GM20431 (cell line): Measurements from ENCODE around the gene SMAD3.

Source experiments
- in situ Hi-C: fragments of 300-500 bp; cut with MseI, MboI; formaldehyde crosslinking; loops from one replicate; pipeline ENCODE4 v1.15.0; 2020; ENCODE audit warnings: low sequenced_read_pairs; ENCODE audit not compliant: unreplicated experiment

The SMAD3 gene

DNA sequence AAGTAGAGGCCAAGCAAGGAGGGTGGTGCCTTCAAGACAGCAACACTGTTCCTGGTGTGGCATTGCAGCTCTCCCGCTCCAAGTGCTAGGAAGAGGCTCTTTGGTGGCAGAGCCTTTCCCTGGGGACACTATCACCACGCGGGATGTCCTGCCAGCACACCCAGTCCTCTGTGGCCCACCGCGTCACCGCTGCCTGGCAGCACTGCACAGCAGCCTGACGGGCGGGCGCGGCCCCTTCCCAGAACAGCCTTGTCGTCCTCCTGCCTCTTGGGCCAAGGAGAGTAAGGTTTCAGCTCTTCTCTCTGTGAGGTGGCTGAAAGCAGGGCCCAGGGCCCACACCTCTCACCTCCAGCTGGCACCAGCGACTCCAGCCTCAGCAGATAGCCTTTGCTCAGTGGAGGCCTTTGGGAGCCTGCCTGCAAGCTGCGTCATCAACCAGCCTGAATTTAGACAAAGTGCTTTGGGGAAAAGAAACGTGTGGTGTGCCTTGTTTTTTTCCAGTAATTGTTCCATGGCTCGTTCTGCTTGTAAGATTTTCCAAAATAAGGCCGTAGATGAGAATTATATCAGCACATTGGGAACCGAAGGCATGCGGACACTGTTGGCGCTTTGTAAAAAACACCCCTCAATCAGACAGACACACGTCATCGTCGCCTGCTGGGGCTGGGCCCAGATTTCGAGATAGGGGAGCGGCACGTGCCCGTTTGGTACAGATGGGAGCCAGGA is 124.1 kb downstream of the SMAD3 start:
- in situ Hi-C loops: no loop called here

DNA sequence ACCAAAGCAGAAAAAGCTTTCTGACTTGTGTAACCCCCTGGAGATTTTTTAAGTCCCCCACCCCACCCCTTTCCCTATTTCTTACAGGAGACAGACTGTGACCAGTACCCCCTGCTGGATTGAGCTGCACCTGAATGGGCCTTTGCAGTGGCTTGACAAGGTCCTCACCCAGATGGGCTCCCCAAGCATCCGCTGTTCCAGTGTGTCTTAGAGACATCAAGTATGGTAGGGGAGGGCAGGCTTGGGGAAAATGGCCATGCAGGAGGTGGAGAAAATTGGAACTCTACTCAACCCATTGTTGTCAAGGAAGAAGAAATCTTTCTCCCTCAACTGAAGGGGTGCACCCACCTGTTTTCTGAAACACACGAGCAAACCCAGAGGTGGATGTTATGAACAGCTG is 124.9 kb downstream of the SMAD3 start:
- in situ Hi-C loops: no loop called here

DNA sequence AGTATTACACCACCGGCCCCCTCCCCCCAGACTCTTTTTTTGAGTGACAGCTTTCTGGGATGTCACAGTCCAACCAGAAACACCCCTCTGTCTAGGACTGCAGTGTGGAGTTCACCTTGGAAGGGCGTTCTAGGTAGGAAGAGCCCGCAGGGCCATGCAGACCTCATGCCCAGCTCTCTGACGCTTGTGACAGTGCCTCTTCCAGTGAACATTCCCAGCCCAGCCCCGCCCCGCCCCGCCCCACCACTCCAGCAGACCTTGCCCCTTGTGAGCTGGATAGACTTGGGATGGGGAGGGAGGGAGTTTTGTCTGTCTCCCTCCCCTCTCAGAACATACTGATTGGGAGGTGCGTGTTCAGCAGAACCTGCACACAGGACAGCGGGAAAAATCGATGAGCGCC is 125.4 kb downstream of the SMAD3 start:
- in situ Hi-C loops: no loop called here

- in situ Hi-C loops: no loop called here
These were observed 126.9 kb downstream of the SMAD3 start for GRCh38 chr15:67192185-67192820.

DNA sequence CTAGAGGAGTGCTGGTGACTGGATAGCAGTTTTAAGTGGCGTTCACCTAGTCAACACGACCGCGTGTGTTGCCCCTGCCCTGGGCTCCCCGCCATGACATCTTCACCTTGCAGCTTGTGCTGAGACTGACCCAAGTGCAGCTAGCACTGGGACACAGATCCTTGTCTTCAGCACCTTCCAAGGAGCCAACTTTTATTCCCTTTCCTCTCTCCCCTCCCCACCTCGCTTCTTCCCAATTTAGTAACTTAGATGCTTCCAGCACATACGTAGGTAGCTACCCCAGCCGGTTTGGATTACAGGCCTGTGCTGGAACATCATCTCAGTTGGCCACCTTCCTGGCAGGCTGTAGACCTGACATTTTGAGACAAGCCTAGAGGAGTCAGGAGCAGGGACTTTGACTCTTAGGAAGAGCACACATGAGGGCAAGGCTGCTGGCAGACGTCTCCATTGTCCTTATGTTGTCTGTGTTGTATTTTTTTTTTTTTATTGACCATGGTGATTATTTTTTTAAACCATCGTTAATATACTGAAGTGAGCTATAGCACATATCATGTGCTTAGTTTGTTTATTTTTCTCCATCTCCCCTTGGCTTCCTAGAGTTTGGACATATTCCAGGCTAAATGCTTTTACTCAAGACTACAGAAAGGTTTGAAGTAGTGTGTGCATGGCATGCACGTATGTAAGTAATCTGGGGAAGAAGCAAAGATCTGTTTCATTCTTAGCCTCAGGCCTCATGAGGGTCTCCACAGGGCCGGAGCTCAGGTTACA is 128.0 kb downstream of the SMAD3 start:
- in situ Hi-C loops: no loop called here

GRCh38 chr15:67194171-67195114 is 129.0 kb downstream of the SMAD3 start:
- in situ Hi-C loops: no loop called here

GRCh38 chr15:67195305-67195704 is 129.9 kb downstream of the SMAD3 start:
- in situ Hi-C loops: no loop called here

GRCh38 chr15:67196222-67196621 is 130.8 kb downstream of the SMAD3 start:
- in situ Hi-C loops: no loop called here

GRCh38 chr15:67196672-67197363 is 131.4 kb downstream of the SMAD3 start:
- in situ Hi-C loops: no loop called here

- in situ Hi-C loops: no loop called here
These were observed 131.9 kb downstream of the SMAD3 start for GRCh38 chr15:67197364-67197695.

- in situ Hi-C loops: no loop called here
These were observed 132.9 kb downstream of the SMAD3 start for GRCh38 chr15:67198157-67198754.

DNA sequence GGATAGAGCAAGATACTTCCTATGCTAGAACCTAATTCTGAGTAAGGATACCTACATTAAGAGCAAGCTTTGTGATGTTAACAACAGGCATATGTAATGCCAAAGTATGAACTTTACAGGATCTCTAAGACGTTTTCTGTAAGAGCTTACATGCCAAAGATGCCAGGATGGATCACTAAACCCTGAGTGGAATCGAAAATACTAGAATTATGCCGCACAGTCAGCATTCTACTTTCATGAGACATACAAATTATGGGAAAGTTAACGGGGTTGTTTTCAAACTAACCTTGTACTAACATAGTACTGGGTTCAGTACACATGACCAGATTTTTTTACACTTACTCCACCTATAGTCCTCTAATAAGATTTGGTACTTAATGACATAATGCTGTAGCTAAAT is 134.0 kb downstream of the SMAD3 start:
- in situ Hi-C loops: no loop called here

DNA sequence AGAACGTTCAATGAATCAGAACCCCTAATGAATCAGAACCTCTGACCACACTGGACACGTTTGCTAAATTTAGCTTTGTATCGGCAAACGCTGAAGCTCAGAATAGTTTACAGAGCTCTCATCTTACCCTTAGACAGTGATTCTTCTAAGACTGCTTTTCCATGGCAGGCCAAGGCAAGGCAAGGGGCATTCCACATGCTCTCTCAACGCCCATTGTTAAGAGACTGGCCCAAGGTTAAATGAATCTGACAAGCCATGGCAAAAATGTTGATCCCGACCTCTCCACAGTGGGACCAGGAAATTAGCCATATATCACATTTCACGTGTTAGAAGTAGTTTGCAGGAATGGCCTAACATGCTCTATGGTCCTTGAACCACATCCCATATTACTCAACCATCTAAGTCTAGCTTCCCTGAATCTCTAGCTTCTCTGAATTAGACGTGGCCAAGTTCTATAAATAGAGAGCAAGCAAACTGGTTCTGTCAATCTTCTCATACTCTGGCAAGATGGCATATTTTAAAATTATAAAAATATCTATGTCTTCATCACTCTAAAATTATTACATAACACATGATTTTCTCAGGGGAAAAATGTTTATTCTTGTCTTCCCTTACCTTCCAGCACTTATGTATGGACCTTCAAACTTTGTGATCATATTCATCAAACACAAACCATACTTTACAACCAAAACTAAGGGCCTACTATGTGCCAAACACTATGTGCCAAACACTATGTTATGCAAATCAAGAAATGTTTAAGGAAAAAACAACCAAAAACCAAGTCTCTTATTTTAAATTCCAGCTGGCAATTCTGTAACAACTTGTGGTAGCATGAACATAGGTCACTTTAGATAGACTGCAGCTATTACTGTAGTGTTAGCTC is 134.7 kb downstream of the SMAD3 start:
- in situ Hi-C loops: no loop called here

GRCh38 chr15:67201136-67201535 is 135.7 kb downstream of the SMAD3 start:
- in situ Hi-C loops: no loop called here

GRCh38 chr15:67202091-67202490 is 136.7 kb downstream of the SMAD3 start:
- in situ Hi-C loops: no loop called here

GRCh38 chr15:67202991-67203390 is 137.6 kb downstream of the SMAD3 start:
- in situ Hi-C loops: no loop called here

DNA sequence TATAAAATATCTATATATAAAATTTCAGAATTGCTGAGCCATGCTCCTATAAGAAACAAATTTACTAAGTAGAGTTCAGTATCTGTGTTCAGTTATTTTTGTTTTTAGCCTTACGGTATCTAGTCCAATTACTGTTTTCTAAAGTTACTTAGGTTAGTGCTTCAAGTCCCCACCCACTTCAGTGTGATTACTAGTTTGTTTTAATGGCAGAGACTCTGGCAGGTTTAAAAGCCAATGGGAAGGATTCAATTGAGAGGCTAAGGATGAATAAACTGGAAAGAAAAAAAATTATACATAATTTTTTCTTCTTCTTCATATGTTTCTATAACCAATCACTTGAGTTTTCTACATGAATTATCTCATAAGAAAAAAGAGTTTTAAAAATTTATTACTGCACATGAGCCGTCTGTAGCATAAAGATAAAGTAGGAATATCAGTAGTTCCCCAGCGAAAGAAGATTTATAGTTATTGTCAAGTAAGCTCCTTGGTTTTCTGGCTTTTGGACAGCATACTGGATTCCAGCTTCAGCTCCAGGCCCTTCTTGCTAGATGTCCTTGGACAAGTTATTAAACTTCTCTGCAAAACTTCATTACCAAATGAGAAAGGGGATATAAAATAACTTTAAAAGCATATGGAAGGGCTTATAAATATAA is 142.3 kb downstream of the SMAD3 start:
- in situ Hi-C loops: no loop called here

- in situ Hi-C loops: no loop called here
These were observed 143.0 kb downstream of the SMAD3 start for GRCh38 chr15:67208396-67208795.
